WTC11 (cell line): ENCODE data around the gene RBM28.

Experiments
- JUN ChIP-seq: sonication (generic); formaldehyde crosslinking; IDR thresholded peaks from 2 replicates; pipeline ENCODE4 v1.8.0; 2023; ENCODE audit warnings: mild to moderate bottlenecking, missing genetic modification reagents
- TF ChIP-seq, protein P1 (sequence below): fragments of 200-600 bp; IDR thresholded peaks from 2 replicates; pipeline ENCODE4 v1.8.0; 2022; ENCODE audit warnings: antibody characterized with exemption

GRCh38 chr7:128347647-128348097 is 4.0 kb upstream of the RBM28 start:
- TF ChIP-seq, protein P1, sequence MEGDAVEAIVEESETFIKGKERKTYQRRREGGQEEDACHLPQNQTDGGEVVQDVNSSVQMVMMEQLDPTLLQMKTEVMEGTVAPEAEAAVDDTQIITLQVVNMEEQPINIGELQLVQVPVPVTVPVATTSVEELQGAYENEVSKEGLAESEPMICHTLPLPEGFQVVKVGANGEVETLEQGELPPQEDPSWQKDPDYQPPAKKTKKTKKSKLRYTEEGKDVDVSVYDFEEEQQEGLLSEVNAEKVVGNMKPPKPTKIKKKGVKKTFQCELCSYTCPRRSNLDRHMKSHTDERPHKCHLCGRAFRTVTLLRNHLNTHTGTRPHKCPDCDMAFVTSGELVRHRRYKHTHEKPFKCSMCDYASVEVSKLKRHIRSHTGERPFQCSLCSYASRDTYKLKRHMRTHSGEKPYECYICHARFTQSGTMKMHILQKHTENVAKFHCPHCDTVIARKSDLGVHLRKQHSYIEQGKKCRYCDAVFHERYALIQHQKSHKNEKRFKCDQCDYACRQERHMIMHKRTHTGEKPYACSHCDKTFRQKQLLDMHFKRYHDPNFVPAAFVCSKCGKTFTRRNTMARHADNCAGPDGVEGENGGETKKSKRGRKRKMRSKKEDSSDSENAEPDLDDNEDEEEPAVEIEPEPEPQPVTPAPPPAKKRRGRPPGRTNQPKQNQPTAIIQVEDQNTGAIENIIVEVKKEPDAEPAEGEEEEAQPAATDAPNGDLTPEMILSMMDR, result no peak
- no peak for TF ChIP-seq JUN (CRISPR knock-in tag)
